HG03354 (cell line): ENCODE results near the gene INHBE.
"Not testable (repeated sequence)": the region's sequence is repeated elsewhere in the genome, so short reads cannot be mapped to it uniquely, and the experiment has no call there.

Experiments
- ATAC-seq: cut with Tn5 transposase; IDR thresholded peaks from one replicate; pipeline ENCODE4 v1.9.1; 2021; ENCODE audit warnings: mild to moderate bottlenecking; ENCODE audit not compliant: unreplicated experiment, poor library complexity, severe bottlenecking

The INHBE gene

GRCh38 chr12:57454566-57455373 lies at the start of gene INHBE:
Gene INHBE, plus strand, starts transcription at chr12:57455307. Its CDS starts 230 bp downstream, at chr12:57455537.
- ATAC-seq, result no peak

- ATAC-seq, result no peak
Observed at GRCh38 chr12:57410534-57410933, 44.6 kb upstream of the INHBE start.

- not testable (repeated sequence) for ATAC-seq
Observed at GRCh38 chr12:57414160-57414559, 40.9 kb upstream of the INHBE start.

- ATAC-seq, result no peak
Observed at GRCh38 chr12:57415088-57415487, 40.0 kb upstream of the INHBE start.

- ATAC-seq, result no peak
Observed at GRCh38 chr12:57416039-57416996, 38.8 kb upstream of the INHBE start.

GRCh38 chr12:57418255-57418654 lies 36.9 kb upstream of the INHBE start:
- no peak for ATAC-seq

- no peak for ATAC-seq
Observed at GRCh38 chr12:57419495-57419894, 35.6 kb upstream of the INHBE start.

GRCh38 chr12:57420482-57420881 lies 34.6 kb upstream of the INHBE start:
- no peak for ATAC-seq

- ATAC-seq, result not testable (repeated sequence)
Observed at GRCh38 chr12:57426948-57427347, 28.2 kb upstream of the INHBE start.

GRCh38 chr12:57428965-57429364 lies 26.1 kb upstream of the INHBE start:
- ATAC-seq, result no peak

GRCh38 chr12:57429473-57430111 lies 25.5 kb upstream of the INHBE start:
- no peak for ATAC-seq

GRCh38 chr12:57430112-57430930 lies 24.8 kb upstream of the INHBE start:
- peak; percentile 69 for ATAC-seq

GRCh38 chr12:57430931-57431566 lies 24.1 kb upstream of the INHBE start, which contains the start of gene R3HDM2:
Gene R3HDM2, minus strand, starts transcription at chr12:57431043. Its CDS starts 120,615 bp downstream, at chr12:57310428.
- ATAC-seq, result peak; percentile 96

GRCh38 chr12:57431654-57432188 lies 23.4 kb upstream of the INHBE start:
- no peak for ATAC-seq

GRCh38 chr12:57433370-57433769 lies 21.7 kb upstream of the INHBE start:
- no peak for ATAC-seq

GRCh38 chr12:57434517-57435223 lies 20.4 kb upstream of the INHBE start, which contains the start of gene INHBC:
Gene INHBC, plus strand, starts transcription at chr12:57434784. Its CDS starts 103 bp downstream, at chr12:57434887.
- ATAC-seq, result no peak

- ATAC-seq, result no peak
Observed at GRCh38 chr12:57435293-57435692, 19.8 kb upstream of the INHBE start.

- no peak for ATAC-seq
Observed at GRCh38 chr12:57438400-57438799, 16.7 kb upstream of the INHBE start.
